ENCODE data around the gene ADGRG4. TPM values are rescaled to one million over a fixed set of nuclear protein-coding genes. Genes with fewer than 3 reads are reported as not detected.

Gene ADGRG4
- total and polyA plus RNA-seq, 2 donors (not counting 1 experiment from before 2014, with no cell fraction given): 0.03 TPM; not detected in 1

DNA sequence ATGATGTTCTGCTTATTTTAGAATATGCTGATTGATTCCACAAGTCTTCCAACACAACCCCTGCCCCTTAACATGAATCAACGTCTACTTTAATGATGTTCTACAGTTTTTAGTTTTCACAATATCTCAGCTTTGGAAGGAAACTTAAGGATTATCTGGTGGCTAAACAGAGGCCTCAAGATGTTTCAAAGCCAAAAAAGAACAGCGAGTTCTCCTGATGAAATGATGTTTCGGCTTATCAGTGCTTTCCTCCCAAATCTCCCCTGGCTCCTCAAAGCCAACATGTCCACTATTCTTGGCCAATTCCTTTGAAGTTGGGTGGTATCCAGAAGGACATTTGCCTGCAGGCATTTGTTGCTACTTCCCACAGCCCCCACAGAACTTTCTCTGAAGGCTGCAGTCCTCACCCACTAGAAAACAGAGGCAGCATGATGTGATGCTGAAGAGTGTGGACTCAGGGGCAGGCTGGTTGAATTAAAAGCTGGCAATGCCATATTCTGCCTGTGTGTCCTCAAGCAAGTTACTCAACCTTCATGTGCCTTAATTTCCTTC, 87.3 kb downstream of the ADGRG4 start:
- Histone ChIP-seq H4K20me1 (ENCODE audit: control insufficient read depth, extremely low read depth, insufficient read depth, low read length) (no peaks in the 10 kb centered on the region), H3K4me1 (ENCODE audit: control insufficient read depth, extremely low read depth, insufficient read depth, low read length) (no peaks in the 10 kb centered on the region), H3K27me3 (ENCODE audit: control insufficient read depth, insufficient read depth, low read length) (no peaks in the 10 kb centered on the region), H3K9me3 (ENCODE audit: control insufficient read depth, insufficient read depth, low read depth, low read length) (no peaks in the 10 kb centered on the region), H3K4me2 (ENCODE audit: extremely low read depth, insufficient read depth, low read length) (no peak overlapping the region), H2AFZ (ENCODE audit: low read length) (no peak overlapping the region), H3K79me2 (ENCODE audit: control insufficient read depth, insufficient read depth, low read length) (no peaks in the 10 kb centered on the region), H3K36me3 (ENCODE audit: control insufficient read depth, insufficient read depth, low read length) (no peaks in the 10 kb centered on the region), H3K27ac (ENCODE audit: insufficient read depth, low read length) (no peak overlapping the region), H3K4me3 (replicated peaks in 1 of 4; ENCODE audit: control extremely low read depth in 1 of 4, insufficient read depth in 1 of 4, low read depth in 3 of 4, low read length in 4 of 4) (no peak overlapping the region), H3K9ac (ENCODE audit: insufficient read depth, low read length) (no peak overlapping the region)
- DNase-seq (ENCODE audit: low read depth in 2 of 2): no peak
- TF ChIP-seq CTCF (conservative IDR thresholded peaks at IDR 0.05 in 1 of 2, IDR thresholded peaks at IDR 0.05 in 1 of 2; ENCODE audit: low read depth in 1 of 2, low read length in 2 of 2) (no peak), EZH2 (IDR thresholded peaks at IDR 0.05; ENCODE audit: low read length, missing control alignments) (no peak)

GRCh38 chrX:136390921-136391320, 90.2 kb downstream of the ADGRG4 start:
- H3K36me3 ChIP-seq (ENCODE audit: control insufficient read depth, insufficient read depth, low read length): no peaks in the 10 kb centered on the region
- no peaks in the 10 kb centered on the region for H3K4me1 ChIP-seq (ENCODE audit: control insufficient read depth, extremely low read depth, insufficient read depth, low read length)
- no peak overlapping the region for H3K27ac ChIP-seq (ENCODE audit: insufficient read depth, low read length)
- H3K79me2 ChIP-seq (ENCODE audit: control insufficient read depth, insufficient read depth, low read length): no peaks in the 10 kb centered on the region
- H3K27me3 ChIP-seq (ENCODE audit: control insufficient read depth, insufficient read depth, low read length): no peaks in the 10 kb centered on the region
- H3K4me3 ChIP-seq (replicated peaks in 1 of 4; ENCODE audit: control extremely low read depth in 1 of 4, insufficient read depth in 1 of 4, low read depth in 3 of 4, low read length in 4 of 4): no peak overlapping the region
- H3K9me3 ChIP-seq (ENCODE audit: control insufficient read depth, insufficient read depth, low read depth, low read length): no peaks in the 10 kb centered on the region
- no peaks in the 10 kb centered on the region for H4K20me1 ChIP-seq (ENCODE audit: control insufficient read depth, extremely low read depth, insufficient read depth, low read length)
- H3K9ac ChIP-seq (ENCODE audit: insufficient read depth, low read length): no peak overlapping the region
- no peak for DNase-seq (ENCODE audit: low read depth in 2 of 2)
- no peak overlapping the region for H2AFZ ChIP-seq (ENCODE audit: low read length)
- TF ChIP-seq EZH2 (IDR thresholded peaks at IDR 0.05; ENCODE audit: low read length, missing control alignments) (no peak), CTCF (conservative IDR thresholded peaks at IDR 0.05 in 1 of 2, IDR thresholded peaks at IDR 0.05 in 1 of 2; ENCODE audit: low read depth in 1 of 2, low read length in 2 of 2) (no peak)
- no peak overlapping the region for H3K4me2 ChIP-seq (ENCODE audit: extremely low read depth, insufficient read depth, low read length)

DNA sequence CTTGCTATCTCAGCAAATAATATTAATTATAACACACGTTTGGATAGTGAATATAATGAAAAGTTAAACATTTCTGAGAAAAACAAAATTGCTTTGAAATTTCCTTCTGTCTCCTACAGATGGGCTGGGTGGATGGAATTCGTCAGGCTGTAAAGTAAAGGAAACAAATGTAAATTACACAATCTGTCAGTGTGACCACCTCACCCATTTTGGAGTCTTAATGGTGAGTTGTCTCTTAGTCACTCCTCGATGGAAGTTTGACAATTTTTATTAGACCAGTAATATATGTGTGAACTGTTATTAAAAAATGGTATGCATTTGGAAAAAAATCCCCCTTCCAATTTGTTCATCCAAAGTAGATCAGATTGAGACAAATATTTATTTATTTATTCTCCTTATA, 94.5 kb downstream of the ADGRG4 start:
- Histone ChIP-seq H3K36me3 (ENCODE audit: control insufficient read depth, insufficient read depth, low read length) (no peaks in the 10 kb centered on the region), H3K4me1 (ENCODE audit: control insufficient read depth, extremely low read depth, insufficient read depth, low read length) (no peaks in the 10 kb centered on the region), H2AFZ (ENCODE audit: low read length) (no peak overlapping the region), H3K4me2 (ENCODE audit: extremely low read depth, insufficient read depth, low read length) (no peak overlapping the region), H3K79me2 (ENCODE audit: control insufficient read depth, insufficient read depth, low read length) (no peaks in the 10 kb centered on the region), H3K4me3 (replicated peaks in 1 of 4; ENCODE audit: control extremely low read depth in 1 of 4, insufficient read depth in 1 of 4, low read depth in 3 of 4, low read length in 4 of 4) (no peak overlapping the region), H3K27me3 (ENCODE audit: control insufficient read depth, insufficient read depth, low read length) (no peaks in the 10 kb centered on the region), H3K27ac (ENCODE audit: insufficient read depth, low read length) (no peak overlapping the region), H4K20me1 (ENCODE audit: control insufficient read depth, extremely low read depth, insufficient read depth, low read length) (no peaks in the 10 kb centered on the region), H3K9ac (ENCODE audit: insufficient read depth, low read length) (no peak overlapping the region), H3K9me3 (ENCODE audit: control insufficient read depth, insufficient read depth, low read depth, low read length) (no peaks in the 10 kb centered on the region)
- no peak for DNase-seq (ENCODE audit: low read depth in 2 of 2)
- no peak for TF ChIP-seq EZH2 (IDR thresholded peaks at IDR 0.05; ENCODE audit: low read length, missing control alignments)
- no peak for TF ChIP-seq CTCF (conservative IDR thresholded peaks at IDR 0.05 in 1 of 2, IDR thresholded peaks at IDR 0.05 in 1 of 2; ENCODE audit: low read depth in 1 of 2, low read length in 2 of 2)

Measured in fibroblast of lung (primary cell).